ENCODE data around the gene TRIAP1. TPM values are rescaled to one million over a fixed set of nuclear protein-coding genes. Genes with fewer than 3 reads are reported as not detected.
"Not testable (repeated sequence)": the region's sequence is repeated elsewhere in the genome, so short reads cannot be mapped to it uniquely, and the experiment has no call there.

TRIAP1 gene
- polyA plus RNA-seq (2013, experiment 1 of 2; ENCODE audit: insufficient read length): 41.0 TPM
- 43.1 TPM for polyA plus RNA-seq (2013, experiment 2 of 2; ENCODE audit: insufficient read length)

DNA sequence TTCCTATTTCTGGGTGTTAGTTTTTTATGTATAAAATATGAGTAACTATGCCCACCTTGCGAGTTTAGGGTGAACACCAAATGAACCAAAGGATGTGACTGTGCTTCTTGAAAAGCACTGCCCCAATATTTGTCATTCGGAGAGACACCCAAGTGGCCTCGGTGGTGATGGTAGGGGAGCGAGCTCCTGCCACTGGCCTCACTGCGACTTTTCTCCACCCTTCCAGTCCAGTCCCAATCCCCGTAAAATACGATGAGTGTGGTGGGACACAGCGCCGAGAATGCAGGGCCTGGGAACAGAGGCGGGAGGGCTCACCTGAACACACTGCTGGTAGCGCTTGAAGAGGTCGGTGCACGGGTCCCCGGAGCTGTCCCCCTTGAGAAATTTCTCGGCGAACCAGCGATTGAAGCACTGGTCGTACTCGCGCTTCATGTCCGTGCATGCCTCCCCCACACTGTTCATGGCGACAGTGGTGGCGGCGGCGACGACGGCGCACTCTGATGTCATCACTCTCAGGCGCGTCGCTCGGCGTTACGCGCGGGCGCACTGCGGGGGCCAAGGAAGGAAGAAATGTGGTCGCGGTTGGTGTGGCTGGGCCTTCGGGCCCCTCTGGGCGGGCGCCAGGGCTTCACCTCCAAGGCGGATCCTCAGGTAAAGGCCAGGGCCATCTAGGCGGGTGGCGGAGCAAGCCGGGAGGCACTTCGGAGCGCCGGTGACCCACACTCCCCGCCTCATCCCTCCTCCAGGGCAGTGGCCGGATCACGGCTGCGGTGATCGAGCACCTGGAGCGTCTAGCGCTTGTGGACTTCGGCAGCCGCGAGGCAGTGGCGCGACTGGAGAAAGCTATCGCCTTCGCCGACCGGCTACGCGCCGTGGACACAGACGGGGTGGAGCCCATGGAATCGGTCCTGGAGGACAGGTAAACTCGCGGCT, at the start of gene TRIAP1, which contains the start of gene GATC:
TSS of gene TRIAP1 (minus strand) at position 474 of the 933 bp plus-strand sequence. CDS start at position 462, 12 bp downstream.
TSS of gene GATC (plus strand) at position 534 of the 933 bp plus-strand sequence. CDS start at position 571, 37 bp downstream.
- peak; percentile 77 for DNase-seq

DNA sequence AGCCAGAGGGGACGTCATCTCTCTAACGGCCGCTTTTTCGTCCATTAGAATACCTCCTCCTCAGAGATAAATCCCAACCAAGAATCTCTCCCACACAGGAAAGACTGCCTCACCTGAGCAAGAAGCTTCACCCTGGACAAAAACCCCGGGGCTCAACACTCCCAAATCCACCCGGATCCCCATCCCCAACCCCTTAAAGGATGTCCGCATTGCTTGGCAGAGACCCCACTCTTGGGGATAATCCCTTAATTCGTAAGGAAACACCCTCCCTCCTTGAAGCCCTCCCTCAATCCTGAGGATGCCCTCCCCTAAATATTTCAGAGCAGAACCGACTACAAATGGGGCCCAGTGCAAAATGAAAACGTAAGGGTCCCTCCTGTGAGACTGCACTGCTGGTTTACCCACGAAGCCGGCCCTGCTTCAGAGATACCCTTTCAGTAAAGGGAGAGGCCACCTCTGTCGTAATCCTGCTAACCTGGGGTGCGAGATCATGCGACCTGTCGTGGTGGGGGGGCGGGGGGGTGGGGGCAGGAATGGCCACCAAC, 49.1 kb upstream of the TRIAP1 start:
- no peak for DNase-seq

DNA sequence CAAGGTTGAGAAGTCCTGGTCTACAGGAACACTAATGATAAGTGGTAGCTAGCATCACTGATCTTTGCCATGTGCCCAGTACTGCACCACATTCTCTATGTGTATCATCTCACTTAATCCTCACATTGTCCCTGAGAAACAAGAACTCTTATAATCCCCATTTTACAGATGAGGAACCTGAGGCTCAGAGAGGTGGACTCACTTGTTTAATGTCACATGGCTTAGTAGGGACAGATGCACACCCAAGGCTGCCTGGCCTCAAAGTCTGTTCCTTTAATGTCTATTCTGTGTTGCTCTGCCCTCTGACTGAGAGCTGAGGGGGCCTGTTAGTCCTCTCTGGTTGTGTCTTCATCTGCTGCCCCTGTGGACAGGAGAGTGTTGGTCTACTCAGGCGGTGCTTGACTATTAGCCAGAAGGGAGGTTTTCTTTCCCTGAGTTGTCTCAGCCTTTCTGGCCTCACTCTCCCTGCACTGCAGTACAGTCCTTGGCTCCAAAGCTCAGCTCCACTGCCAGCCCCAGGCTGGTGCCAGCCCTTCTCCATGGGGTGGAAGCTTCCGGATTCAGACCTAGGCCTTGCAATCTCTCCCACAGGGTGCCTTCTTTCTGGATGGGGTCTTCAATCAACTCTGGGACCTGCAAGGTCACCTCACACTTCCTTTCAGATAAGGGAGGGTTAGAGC, 44.8 kb upstream of the TRIAP1 start:
- DNase-seq: no peak

DNA sequence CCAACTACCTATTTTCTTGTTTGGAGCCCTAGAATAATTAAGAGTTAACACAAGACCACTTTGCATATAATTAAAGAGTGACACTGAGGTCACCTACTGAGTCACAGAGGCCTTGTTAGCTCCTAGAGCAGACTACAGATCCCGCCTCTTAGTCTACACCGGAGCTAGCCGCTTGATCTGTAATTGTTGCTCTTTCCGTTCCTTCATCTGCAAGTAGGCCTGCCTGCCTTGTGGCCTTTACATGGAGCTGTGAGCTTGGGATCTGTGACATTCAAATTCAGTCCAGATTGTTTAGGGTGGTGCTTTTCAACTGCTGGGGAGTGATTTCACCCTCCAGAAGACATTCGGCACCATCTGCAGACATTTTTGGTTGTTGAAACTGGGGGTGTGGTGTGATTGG, 44.1 kb upstream of the TRIAP1 start:
- DNase-seq: no peak

- peak; percentile 46 for DNase-seq
Observed at GRCh38 chr12:120489018-120489417, 42.8 kb upstream of the TRIAP1 start.

DNA sequence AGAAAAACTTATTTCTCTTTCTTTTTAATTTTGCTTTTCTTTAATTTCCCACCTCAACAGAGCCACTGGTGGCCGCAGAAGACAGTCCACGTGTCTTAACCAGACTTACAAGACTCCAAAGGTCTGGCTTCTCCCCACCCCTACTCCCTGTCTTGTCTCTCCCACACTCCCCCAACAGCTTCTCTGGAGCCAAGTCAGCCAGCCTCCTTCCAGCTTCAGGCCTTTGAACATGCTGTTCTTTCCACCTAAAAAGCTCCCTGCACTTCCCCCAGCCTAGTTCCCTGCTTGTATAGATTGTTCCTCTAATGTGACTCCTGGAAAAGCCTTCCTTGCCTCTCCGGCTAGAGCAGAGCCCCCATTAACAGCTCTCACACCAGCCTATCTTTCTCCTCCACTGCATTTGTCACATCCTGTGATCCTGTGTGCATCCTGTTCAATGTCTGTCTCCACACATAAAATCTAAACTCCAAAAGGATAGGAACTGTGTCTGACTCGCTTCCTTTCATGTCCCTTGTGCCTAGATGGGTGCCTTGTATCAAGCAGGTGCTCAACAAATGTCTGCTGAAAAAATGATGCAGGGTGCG, 42.0 kb upstream of the TRIAP1 start:
- no peak for DNase-seq

GRCh38 chr12:120487552-120487951, 41.4 kb upstream of the TRIAP1 start:
- not testable (repeated sequence) for DNase-seq

GRCh38 chr12:120485961-120486881, 40.0 kb upstream of the TRIAP1 start:
- DNase-seq: no peak

DNA sequence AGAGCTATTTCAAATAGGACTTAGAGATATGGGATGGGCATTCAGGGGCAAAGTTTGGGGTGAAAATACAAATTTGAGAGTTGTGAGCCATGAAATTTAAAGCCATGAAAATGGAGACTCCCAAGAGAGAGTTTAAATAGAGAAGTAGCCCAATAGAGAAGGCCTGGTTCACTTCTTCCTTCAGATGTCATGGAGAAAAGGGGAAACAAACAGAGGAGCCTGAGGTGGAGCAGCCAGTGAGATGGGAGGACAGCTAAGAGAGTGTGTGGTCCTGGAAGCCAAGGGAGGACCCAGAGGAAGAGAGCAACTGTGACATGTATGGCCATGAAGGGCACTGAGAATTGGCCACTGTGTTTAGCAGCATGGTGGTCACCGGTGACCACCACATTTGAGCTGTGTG, 37.4 kb upstream of the TRIAP1 start:
- no peak for DNase-seq

- no peak for DNase-seq
Observed at GRCh38 chr12:120481022-120481767, 35.0 kb upstream of the TRIAP1 start.

- no peak for DNase-seq
Observed at GRCh38 chr12:120480211-120480610, 34.0 kb upstream of the TRIAP1 start.

DNA sequence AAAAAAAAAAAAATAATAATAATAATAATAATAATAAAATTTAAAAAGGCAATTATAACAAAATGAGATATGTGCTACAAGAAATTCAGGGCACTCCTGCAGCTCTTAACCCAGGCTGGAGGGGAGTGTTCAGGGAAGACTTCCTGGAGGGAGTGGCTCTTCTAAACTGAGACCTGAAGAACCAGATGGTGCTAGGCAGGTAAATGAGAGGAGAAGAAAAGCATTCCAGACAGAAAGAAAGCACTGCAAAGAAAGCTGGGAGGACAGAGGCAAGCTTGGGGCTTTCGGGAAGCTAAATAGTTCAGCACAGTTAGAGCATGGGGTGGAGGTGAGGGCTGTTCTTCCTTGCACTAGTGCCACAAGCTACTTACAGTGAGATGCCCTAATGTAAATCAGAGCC, 33.3 kb upstream of the TRIAP1 start:
- DNase-seq: no peak

- DNase-seq: no peak
Observed at GRCh38 chr12:120475643-120476042, 29.5 kb upstream of the TRIAP1 start.

GRCh38 chr12:120474616-120474960, 28.4 kb upstream of the TRIAP1 start:
- peak; percentile 66 for DNase-seq

- DNase-seq: no peak
Observed at GRCh38 chr12:120473807-120474615, 27.8 kb upstream of the TRIAP1 start.

DNA sequence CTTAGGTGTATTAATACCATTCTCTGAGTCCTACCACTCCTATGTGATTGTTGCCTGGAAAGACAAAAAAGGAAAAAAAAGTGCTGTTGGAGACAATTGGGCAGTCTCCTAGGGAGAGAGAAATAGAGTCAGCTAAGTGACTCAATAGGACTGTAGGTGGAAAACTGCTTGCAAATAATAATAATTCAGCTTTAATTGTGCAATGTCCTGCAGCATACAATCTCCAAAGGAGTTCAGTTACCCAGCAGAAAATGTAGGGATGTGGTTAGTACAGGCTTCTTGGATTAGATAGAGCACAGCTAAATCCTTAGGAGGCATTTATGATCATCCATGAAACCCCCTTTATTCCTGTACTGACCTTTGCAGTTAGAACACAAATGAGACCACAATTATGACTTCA, 26.3 kb upstream of the TRIAP1 start:
- DNase-seq: no peak

DNA sequence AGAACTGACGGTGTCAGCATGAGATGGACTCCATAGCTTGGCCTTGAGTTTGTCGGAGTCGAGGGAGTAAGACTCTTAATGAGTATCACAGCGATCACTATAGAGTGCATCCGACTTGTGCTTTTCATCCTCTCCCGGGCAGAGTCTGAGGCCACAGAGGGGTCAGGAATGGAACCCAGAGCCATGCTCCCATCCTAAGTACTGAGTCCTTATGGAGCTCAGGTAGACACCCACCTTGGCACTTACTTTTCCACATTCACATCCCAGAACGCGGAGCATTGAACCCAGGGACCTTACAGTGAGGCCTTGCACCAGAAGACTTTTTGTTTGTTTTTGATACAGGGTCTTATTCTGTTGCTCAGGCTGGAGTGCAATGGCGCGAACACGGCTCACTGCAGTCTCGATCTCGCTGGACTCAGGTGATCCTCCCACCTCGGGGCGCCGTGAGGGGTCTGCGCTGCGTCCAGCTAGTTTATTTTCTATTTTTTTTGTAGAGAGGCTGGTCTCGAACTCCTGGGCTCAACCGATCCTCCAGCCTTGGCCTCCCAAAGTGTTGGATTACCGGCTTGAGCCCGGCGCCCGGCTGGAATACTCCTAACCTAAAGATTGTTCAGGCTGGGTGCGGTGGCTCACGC, 24.1 kb upstream of the TRIAP1 start:
- DNase-seq: peak; percentile 18

DNA sequence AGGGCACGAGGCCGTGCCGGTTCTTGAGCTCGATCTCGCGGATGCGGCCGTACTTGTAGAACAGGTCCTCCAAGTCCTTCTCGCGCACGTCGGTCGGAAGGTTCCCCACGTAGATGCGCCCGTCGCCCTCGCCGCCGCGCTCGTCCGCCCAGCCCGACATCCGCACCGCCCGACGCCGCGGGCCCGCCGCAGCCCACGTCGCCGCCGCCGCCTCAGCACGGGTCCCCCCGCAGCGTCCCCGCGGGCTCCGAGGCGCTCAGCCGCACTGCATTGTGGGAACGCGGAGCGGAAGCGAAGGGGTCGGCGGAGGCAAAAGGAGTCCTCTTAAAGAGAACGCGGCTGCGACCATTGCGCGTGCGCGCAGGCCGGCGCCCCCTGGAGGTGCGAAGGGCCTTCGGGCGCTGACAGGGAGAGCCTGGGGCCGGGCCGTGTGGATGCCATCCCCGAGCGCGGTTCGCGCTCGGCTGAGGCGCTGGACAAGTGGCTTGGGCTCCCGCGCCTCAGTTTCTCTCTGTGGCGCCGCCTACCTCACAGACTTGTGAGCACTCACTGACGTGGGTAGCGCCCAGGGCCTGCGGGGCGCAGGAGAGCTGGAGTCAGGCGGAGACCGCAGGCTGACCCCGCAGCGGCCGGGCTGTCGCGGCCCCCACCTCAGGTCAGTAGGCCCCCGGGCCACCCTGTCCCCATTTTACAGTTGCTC, 23.4 kb upstream of the TRIAP1 start, which contains the start of gene SRSF9:
TSS of gene SRSF9 (minus strand) at position 299 of the 700 bp plus-strand sequence. CDS start at position 160, 139 bp downstream.
- peak; percentile 97 for DNase-seq
